BLaER1 (cell line): ENCODE measurements around the gene LGALS3BP.

Source experiments
- H3K27ac ChIP-seq: shearing (Covaris generic); formaldehyde crosslinking; 2 replicates; pipeline ENCODE4 v1.8.1; 2022
- H3K27me3 ChIP-seq: shearing (Covaris generic); formaldehyde crosslinking; 2 replicates; pipeline ENCODE4 v1.8.1; 2022
- H3K36me3 ChIP-seq: shearing (Covaris generic); formaldehyde crosslinking; 2 replicates; pipeline ENCODE4 v1.8.1; 2022
- H3K4me1 ChIP-seq: shearing (Covaris generic); formaldehyde crosslinking; 2 replicates; pipeline ENCODE4 v1.8.1; 2022
- H3K4me2 ChIP-seq: shearing (Covaris generic); formaldehyde crosslinking; 2 replicates; pipeline ENCODE4 v1.8.1; 2022
- H3K4me3 ChIP-seq: shearing (Covaris generic); formaldehyde crosslinking; 2 replicates; pipeline ENCODE4 v1.8.1; 2022
- H3K9ac ChIP-seq: shearing (Covaris generic); formaldehyde crosslinking; 2 replicates; pipeline ENCODE4 v1.8.1; 2022
- H3K9me3 ChIP-seq: shearing (Covaris generic); formaldehyde crosslinking; 2 replicates; pipeline ENCODE4 v1.8.1; 2022
- H4K20me1 ChIP-seq: shearing (Covaris generic); formaldehyde crosslinking; 2 replicates; pipeline ENCODE4 v1.8.1; 2022
- Cebpa-rat ChIP-seq: shearing (Covaris generic); IDR thresholded peaks from 2 replicates; pipeline ENCODE4 v1.8.1; 2022

Gene LGALS3BP

GRCh38 chr17:78921437-78921971 is 58.2 kb downstream of the LGALS3BP start:
- Histone ChIP-seq H3K9ac (peak overlapping the region; percentile 44; the same call in 1 of the 2 replicates), H3K4me1 (peaks cover 84% of the 10 kb centered on the region), H3K36me3 (peaks cover 25% of the 10 kb centered on the region; the same call in 1 of the 2 replicates), H3K27ac (peak overlapping the region; percentile 8; the same call in 1 of the 2 replicates), H3K4me2 (peak overlapping the region; percentile 97), H3K9me3 (no peaks in the 10 kb centered on the region), H3K4me3 (no peak overlapping the region), H3K27me3 (no peaks in the 10 kb centered on the region), H4K20me1 (peaks cover 72% of the 10 kb centered on the region)
- no peak for TF ChIP-seq Cebpa-rat
